ENCODE data around the gene ZBTB43. TPM values are rescaled to one million over a fixed set of nuclear protein-coding genes. Genes with fewer than 3 reads are reported as not detected.

Gene ZBTB43
- total and polyA plus RNA-seq, 10 of the 15 experiments (the other 5 are each of a cell fraction or from before 2014, with no cell fraction given): 2.4 to 19.3 (median 8.7) TPM

DNA sequence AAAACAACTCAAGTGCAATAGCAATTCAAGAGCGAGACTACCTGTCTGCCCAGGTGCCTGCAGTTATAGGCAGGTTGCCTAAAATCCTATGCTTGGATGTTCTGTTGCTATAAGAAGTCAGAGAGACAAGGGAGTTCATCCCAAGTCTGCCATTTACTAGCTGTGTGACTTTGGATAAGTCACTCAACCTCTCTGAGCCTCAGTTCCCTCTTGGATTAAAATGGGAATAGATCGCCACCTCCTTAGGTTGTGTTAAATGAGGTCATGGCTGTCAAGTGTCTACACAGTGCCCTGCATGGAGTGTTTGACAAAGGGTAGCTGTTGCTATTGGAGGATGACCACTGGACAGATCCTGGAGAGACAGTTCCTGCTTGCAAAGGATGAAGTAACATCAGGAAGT lies 54.3 kb downstream of the ZBTB43 start:
- Histone ChIP-seq H2AFZ (ENCODE audit: control insufficient read depth, low read depth, low read length) (no peak overlapping the region), H3K9me3 (replicated peaks; ENCODE audit: control insufficient read depth, insufficient read depth, low read length) (no peaks in the 10 kb centered on the region), H3K27ac (ENCODE audit: control insufficient read depth, insufficient read depth) (no peak overlapping the region), H4K20me1 (ENCODE audit: control insufficient read depth, insufficient read depth) (no peaks in the 10 kb centered on the region; the same call in 1 of the 2 replicates), H3K79me2 (ENCODE audit: control insufficient read depth, insufficient read depth, low read length) (peaks cover 23% of the 10 kb centered on the region), H3K4me3 (no peak overlapping the region), H3K36me3 (ENCODE audit: control insufficient read depth in 2 of 2, insufficient read depth in 2 of 2, low read length in 1 of 2) (no peaks in the 10 kb centered on the region; a peak in 1 of 4 replicates), H3K9ac (ENCODE audit: control insufficient read depth, insufficient read depth, low read length) (no peak overlapping the region), H3K4me1 (ENCODE audit: control insufficient read depth, insufficient read depth, low read length) (peaks cover 9% of the 10 kb centered on the region), H3K27me3 (replicated peaks in 1 of 2; ENCODE audit: control insufficient read depth in 2 of 2, insufficient read depth in 2 of 2, low read length in 1 of 2) (peaks cover 0 to 2% of the 10 kb centered on the region in 2 experiments; a peak in 1 of 4 replicates), H3K4me2 (ENCODE audit: control insufficient read depth, insufficient read depth) (no peak overlapping the region)
- ChIA-PET CTCF (interaction anchor here (0.6 to 3.0 kb wide), 15 partner anchors 8 to 168 kb away, joined by 3 to 16 read pairs (median 5); partner anchors contain the start of genes RALGPS1 and ZBTB43), RAD21 (ENCODE audit: unreplicated experiment) (interaction anchor here (1.2 to 1.5 kb wide), 4 partner anchors 8 to 54 kb away, joined by 3 to 7 read pairs (median 4); partner anchors contain the start of gene ZBTB43), SMC1A (ENCODE audit: uncharacterized antibody, unreplicated experiment) (interaction anchor here (0.7 to 2.1 kb wide), 6 partner anchors 9 to 56 kb away, joined by 3 to 7 read pairs (median 4); partner anchors contain the start of gene RALGPS1), POLR2A (interaction anchor here (1.3 to 2.5 kb wide), 3 partner anchors 9 to 20 kb away, joined by 6 to 8 read pairs (median 7); no protein-coding TSS in a partner anchor)
- DNase-seq (ENCODE audit: low read depth, low spot score) (no peak), ATAC-seq (no peak), FAIRE-seq (no peak)
- TF ChIP-seq TCF12 (IDR thresholded peaks at IDR 0.05; ENCODE audit: low read depth, low read length): no peak
- no peak for TF ChIP-seq STAT1 (conservative IDR thresholded peaks at IDR 0.05)
- no peak for TF ChIP-seq CBFB (IDR thresholded peaks at IDR 0.05; ENCODE audit: low read depth)
- TF ChIP-seq ZBTB33 (IDR thresholded peaks at IDR 0.05): no peak
- no peak for TF ChIP-seq GATAD2B (conservative IDR thresholded peaks at IDR 0.05; ENCODE audit: low read depth)
- no peak for TF ChIP-seq BHLHE40 (IDR thresholded peaks at IDR 0.05; ENCODE audit: borderline replicate concordance in 1 of 2, low read depth in 2 of 2, low read length in 1 of 2)
- no peak for TF ChIP-seq CBX3 (IDR thresholded peaks at IDR 0.05; ENCODE audit: borderline replicate concordance, low read depth)
- 0 out of 2 replicates have a peak, but pooled peaks have one; percentile 27 for TF ChIP-seq SMARCA5 (IDR thresholded peaks at IDR 0.05)
- no peak for TF ChIP-seq MXI1 (IDR thresholded peaks at IDR 0.05; ENCODE audit: low read depth, low read length)
- in situ Hi-C loops (cut with MboI): no loop called here
- 97% methylated on average over 2 of the region's 2 CpGs for WGBS (ENCODE audit: insufficient coverage, insufficient replicate concordance, low lambda C conversion rate, missing lambda C conversion rate)
- intact Hi-C loops (cut with micrococcal nuclease; ENCODE audit: unreplicated experiment): no loop called here
- no TSS peak for BruUV-seq (replicated peaks)
